ENCODE results near the gene FHIP1B. TPM values are rescaled to one million over a fixed set of nuclear protein-coding genes. Genes with fewer than 3 reads are reported as not detected.

The FHIP1B gene
- total RNA-seq, 1 experiment from 2014 or later: 32.1 TPM

- POLR2A ChIA-PET: no interaction called here
- H4K20me1 ChIP-seq (ENCODE audit: insufficient read depth): no peaks in the 10 kb centered on the region
- no peak for DNase-seq (ENCODE audit: low read depth, low spot score)
- RAD21 ChIA-PET (ENCODE audit: low non-redundant PET in 1 of 2, low total read pairs in 2 of 2, uncharacterized antibody in 2 of 2, unreplicated experiment in 2 of 2): no interaction called here
- ATAC-seq: no peak
- CTCF ChIA-PET: no interaction called here
- no peak overlapping the region for H2AFZ ChIP-seq (ENCODE audit: low read depth, low read length, poor library complexity, severe bottlenecking)
- intact Hi-C loops (cut with micrococcal nuclease): no loop called here
- H3K27ac ChIP-seq (ENCODE audit: low read depth, low read length): no peak overlapping the region
- no peaks in the 10 kb centered on the region for H3K4me1 ChIP-seq (ENCODE audit: control insufficient read depth in 1 of 2, insufficient read depth in 2 of 2, low read length in 2 of 2)
- no peaks in the 10 kb centered on the region for H3K9me2 ChIP-seq (ENCODE audit: insufficient read depth)
- no peak overlapping the region for H3K9ac ChIP-seq (ENCODE audit: low read length)
- BruUV-seq (replicated peaks): no TSS peak
- no peak overlapping the region for H3K4me3 ChIP-seq (replicated peaks in 1 of 2; ENCODE audit: low read depth in 1 of 2, low read length in 2 of 2)
- no peaks in the 10 kb centered on the region for H3K36me3 ChIP-seq (ENCODE audit: control insufficient read depth in 1 of 2, insufficient read depth in 2 of 2, low read length in 2 of 2)
- H3K9me3 ChIP-seq (ENCODE audit: control insufficient read depth in 1 of 2, insufficient read depth in 1 of 2, low read depth in 1 of 2, low read length in 2 of 2): no peaks in the 10 kb centered on the region
- no peaks in the 10 kb centered on the region for H3K79me2 ChIP-seq (ENCODE audit: insufficient read depth, low read length)
- H3K27me3 ChIP-seq (ENCODE audit: insufficient read depth, low read length): peaks cover 37% of the 10 kb centered on the region
- no peak for TF ChIP-seq JUND (IDR thresholded peaks at IDR 0.05)
- TF ChIP-seq ZNF274 (IDR thresholded peaks at IDR 0.05; ENCODE audit: low read depth, low read length): no peak
- TF ChIP-seq, protein P1, sequence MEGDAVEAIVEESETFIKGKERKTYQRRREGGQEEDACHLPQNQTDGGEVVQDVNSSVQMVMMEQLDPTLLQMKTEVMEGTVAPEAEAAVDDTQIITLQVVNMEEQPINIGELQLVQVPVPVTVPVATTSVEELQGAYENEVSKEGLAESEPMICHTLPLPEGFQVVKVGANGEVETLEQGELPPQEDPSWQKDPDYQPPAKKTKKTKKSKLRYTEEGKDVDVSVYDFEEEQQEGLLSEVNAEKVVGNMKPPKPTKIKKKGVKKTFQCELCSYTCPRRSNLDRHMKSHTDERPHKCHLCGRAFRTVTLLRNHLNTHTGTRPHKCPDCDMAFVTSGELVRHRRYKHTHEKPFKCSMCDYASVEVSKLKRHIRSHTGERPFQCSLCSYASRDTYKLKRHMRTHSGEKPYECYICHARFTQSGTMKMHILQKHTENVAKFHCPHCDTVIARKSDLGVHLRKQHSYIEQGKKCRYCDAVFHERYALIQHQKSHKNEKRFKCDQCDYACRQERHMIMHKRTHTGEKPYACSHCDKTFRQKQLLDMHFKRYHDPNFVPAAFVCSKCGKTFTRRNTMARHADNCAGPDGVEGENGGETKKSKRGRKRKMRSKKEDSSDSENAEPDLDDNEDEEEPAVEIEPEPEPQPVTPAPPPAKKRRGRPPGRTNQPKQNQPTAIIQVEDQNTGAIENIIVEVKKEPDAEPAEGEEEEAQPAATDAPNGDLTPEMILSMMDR (IDR thresholded peaks at IDR 0.05 in 2 of 3, conservative IDR thresholded peaks at IDR 0.05 in 1 of 3; ENCODE audit: borderline replicate concordance in 1 of 3, insufficient read depth in 1 of 3, low read depth in 2 of 3, low read length in 2 of 3): no peak
- no peak for TF ChIP-seq FOSL1 (IDR thresholded peaks at IDR 0.05; ENCODE audit: low read depth)
- no peak for TF ChIP-seq CBX3 (IDR thresholded peaks at IDR 0.05; ENCODE audit: low read depth)
- TF ChIP-seq POLR2AphosphoS5 (IDR thresholded peaks at IDR 0.05; ENCODE audit: low read depth, low read length): no peak
- TF ChIP-seq REST (IDR thresholded peaks at IDR 0.05; ENCODE audit: low read depth): no peak
- no peak for TF ChIP-seq EZH2phosphoT487 (IDR thresholded peaks at IDR 0.05; ENCODE audit: borderline replicate concordance)
- TF ChIP-seq TCF7L2 (IDR thresholded peaks at IDR 0.05; ENCODE audit: borderline replicate concordance, extremely low read depth, insufficient read depth, insufficient read length): no peak
- no peak for TF ChIP-seq YY1 (IDR thresholded peaks at IDR 0.05; ENCODE audit: extremely low read depth, insufficient replicate concordance, low read depth, low read length)
- TF ChIP-seq ATF3 (IDR thresholded peaks at IDR 0.05): no peak
- no peak for TF ChIP-seq CEBPB (IDR thresholded peaks at IDR 0.05; ENCODE audit: low read depth)
- no peak overlapping the region for H3K4me2 ChIP-seq (ENCODE audit: low read length)
Observed at GRCh38 chr11:6191742-6192141, 42.7 kb downstream of the FHIP1B start.

Measured in HCT116 (cell line).